GM12892 (cell line): ENCODE measurements around the gene IL36RN.

Experiments
- DNase-seq: peaks from one replicate; pipeline ENCODE4 v3.0.0; 2011; ENCODE audit not compliant: insufficient read length
- FAIRE-seq: peaks from 2 replicates; lab custom pipeline; 2011; peaks lifted over from hg19 to GRCh38; lab: Jason Lieb, UNC
- POLR2A ChIP-seq: IDR thresholded peaks from 2 replicates; pipeline ENCODE4 v1.6.1; 2011; ENCODE audit warnings: low read depth, low read length, control low read depth
- POLR2AphosphoS5 ChIP-seq: IDR thresholded peaks from 2 replicates; pipeline ENCODE4 v1.6.1; 2011; ENCODE audit warnings: low read depth, low read length, control low read depth
- TAF1 ChIP-seq: IDR thresholded peaks from 2 replicates; pipeline ENCODE4 v1.6.1; 2011; ENCODE audit warnings: low read depth, mild to moderate bottlenecking, control low read depth, low read length, borderline replicate concordance

Gene IL36RN

GRCh38 chr2:113024764-113025163 lies 34.2 kb upstream of the IL36RN start:
- TF ChIP-seq POLR2A (no peak), TAF1 (no peak), POLR2AphosphoS5 (no peak)
- no peak for FAIRE-seq
- DNase-seq = no peak

GRCh38 chr2:113025737-113026136 lies 33.3 kb upstream of the IL36RN start:
- FAIRE-seq = no peak
- no peak for TF ChIP-seq POLR2AphosphoS5
- TF ChIP-seq TAF1 = no peak
- TF ChIP-seq POLR2A = no peak
- no peak for DNase-seq

GRCh38 chr2:113027691-113028090 lies 31.3 kb upstream of the IL36RN start:
- no peak for FAIRE-seq
- no peak for DNase-seq
- TF ChIP-seq POLR2A (no peak), TAF1 (no peak), POLR2AphosphoS5 (no peak)

- FAIRE-seq = no peak
- TF ChIP-seq TAF1 (no peak), POLR2A (no peak), POLR2AphosphoS5 (no peak)
- DNase-seq = no peak
Observed at GRCh38 chr2:113028112-113028511, 30.9 kb upstream of the IL36RN start.

GRCh38 chr2:113032737-113033136 lies 26.3 kb upstream of the IL36RN start:
- no peak for TF ChIP-seq POLR2AphosphoS5
- FAIRE-seq (no peak), DNase-seq (no peak)

GRCh38 chr2:113034016-113034415 lies 25.0 kb upstream of the IL36RN start:
- TF ChIP-seq POLR2A (no peak), POLR2AphosphoS5 (no peak), TAF1 (no peak)
- FAIRE-seq (no peak), DNase-seq (no peak)

GRCh38 chr2:113036763-113037162 lies 22.2 kb upstream of the IL36RN start:
- no peak for DNase-seq
- FAIRE-seq = no peak
- no peak for TF ChIP-seq TAF1
- TF ChIP-seq POLR2AphosphoS5 = no peak
- no peak for TF ChIP-seq POLR2A

- TF ChIP-seq POLR2AphosphoS5 (no peak), POLR2A (no peak), TAF1 (no peak)
- DNase-seq = no peak
- no peak for FAIRE-seq
Observed at GRCh38 chr2:113038291-113038690, 20.7 kb upstream of the IL36RN start.

GRCh38 chr2:113039158-113039557 lies 19.8 kb upstream of the IL36RN start:
- DNase-seq (no peak), FAIRE-seq (no peak)
- TF ChIP-seq POLR2AphosphoS5 = no peak
- TF ChIP-seq TAF1 = no peak
- no peak for TF ChIP-seq POLR2A

- DNase-seq = no peak
- FAIRE-seq = no peak
- TF ChIP-seq POLR2A (no peak), TAF1 (no peak), POLR2AphosphoS5 (no peak)
Observed at GRCh38 chr2:113039719-113040118, 19.3 kb upstream of the IL36RN start.

- DNase-seq = no peak
- TF ChIP-seq TAF1 = no peak
- TF ChIP-seq POLR2AphosphoS5 = no peak
- TF ChIP-seq POLR2A = no peak
- FAIRE-seq = peak; percentile 38
Observed at GRCh38 chr2:113041871-113042270, 17.1 kb upstream of the IL36RN start.

- TF ChIP-seq POLR2A (no peak), TAF1 (no peak), POLR2AphosphoS5 (no peak)
- no peak for DNase-seq
- FAIRE-seq = no peak
Observed at GRCh38 chr2:113046465-113046864, 12.5 kb upstream of the IL36RN start.
